ENCODE data around the gene IL5RA.

The IL5RA gene, protein sequence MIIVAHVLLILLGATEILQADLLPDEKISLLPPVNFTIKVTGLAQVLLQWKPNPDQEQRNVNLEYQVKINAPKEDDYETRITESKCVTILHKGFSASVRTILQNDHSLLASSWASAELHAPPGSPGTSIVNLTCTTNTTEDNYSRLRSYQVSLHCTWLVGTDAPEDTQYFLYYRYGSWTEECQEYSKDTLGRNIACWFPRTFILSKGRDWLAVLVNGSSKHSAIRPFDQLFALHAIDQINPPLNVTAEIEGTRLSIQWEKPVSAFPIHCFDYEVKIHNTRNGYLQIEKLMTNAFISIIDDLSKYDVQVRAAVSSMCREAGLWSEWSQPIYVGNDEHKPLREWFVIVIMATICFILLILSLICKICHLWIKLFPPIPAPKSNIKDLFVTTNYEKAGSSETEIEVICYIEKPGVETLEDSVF

GRCh38 chr3:3110299-3110630 is at the start of gene IL5RA:
Gene IL5RA, minus strand, starts transcription at chr3:3110374. Its CDS starts 5,390 bp downstream, at chr3:3104984.
- DNase-seq (ENCODE audit: low spot score) = no peak

GRCh38 chr3:3157484-3157883 is 47.3 kb upstream of the IL5RA start:
- no peak for DNase-seq (ENCODE audit: low spot score)

GRCh38 chr3:3154879-3155610 is 44.9 kb upstream of the IL5RA start:
- no peak for DNase-seq (ENCODE audit: low spot score)

- DNase-seq (ENCODE audit: low spot score) = no peak
Observed at GRCh38 chr3:3151513-3151912, 41.3 kb upstream of the IL5RA start.

DNA sequence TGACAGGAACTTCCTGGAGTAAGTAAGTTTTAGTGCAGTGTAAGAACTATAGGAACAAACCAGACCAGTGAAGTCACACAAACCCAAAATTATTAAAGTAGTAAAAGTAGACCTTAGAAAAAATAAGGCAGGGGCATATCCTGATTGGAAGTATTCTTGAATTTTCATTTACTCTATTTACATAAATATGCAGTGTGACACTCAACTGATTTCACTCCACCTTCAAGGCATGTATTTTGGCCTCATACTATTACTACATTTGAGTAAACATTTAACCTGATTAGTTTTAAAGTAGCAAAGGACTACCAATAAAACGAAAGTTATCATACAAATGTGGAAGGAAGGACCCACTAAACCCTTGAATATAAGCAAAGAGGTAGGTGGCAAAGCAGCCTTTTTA is 39.4 kb upstream of the IL5RA start:
- no peak for DNase-seq (ENCODE audit: low spot score)

DNA sequence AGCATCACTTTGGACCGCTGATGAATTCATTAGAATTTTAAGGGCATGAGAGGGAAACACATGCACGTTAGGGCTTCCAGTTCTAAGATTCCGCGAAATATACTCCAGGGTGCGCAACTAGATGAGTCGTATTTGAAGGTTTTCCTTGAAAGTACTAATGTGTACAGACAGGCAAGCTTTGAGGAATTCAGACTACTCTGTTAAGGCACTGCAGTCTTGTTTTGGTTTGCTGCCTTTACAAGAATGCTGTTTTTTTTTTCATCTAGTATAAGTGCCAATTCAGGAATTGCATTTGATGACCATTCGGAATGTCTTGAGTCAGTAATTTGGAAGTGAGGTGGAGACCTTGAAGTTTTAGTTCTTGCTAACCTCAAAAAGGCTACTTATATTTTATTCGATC is 35.7 kb upstream of the IL5RA start:
- DNase-seq (ENCODE audit: low spot score) = no peak

- DNase-seq (ENCODE audit: low spot score) = no peak
Observed at GRCh38 chr3:3141939-3142338, 31.8 kb upstream of the IL5RA start.

GRCh38 chr3:3137526-3137925 is 27.4 kb upstream of the IL5RA start:
- DNase-seq (ENCODE audit: low spot score) = no peak

- DNase-seq (ENCODE audit: low spot score) = peak; percentile 15
Observed at GRCh38 chr3:3134750-3135448, 24.7 kb upstream of the IL5RA start.

DNA sequence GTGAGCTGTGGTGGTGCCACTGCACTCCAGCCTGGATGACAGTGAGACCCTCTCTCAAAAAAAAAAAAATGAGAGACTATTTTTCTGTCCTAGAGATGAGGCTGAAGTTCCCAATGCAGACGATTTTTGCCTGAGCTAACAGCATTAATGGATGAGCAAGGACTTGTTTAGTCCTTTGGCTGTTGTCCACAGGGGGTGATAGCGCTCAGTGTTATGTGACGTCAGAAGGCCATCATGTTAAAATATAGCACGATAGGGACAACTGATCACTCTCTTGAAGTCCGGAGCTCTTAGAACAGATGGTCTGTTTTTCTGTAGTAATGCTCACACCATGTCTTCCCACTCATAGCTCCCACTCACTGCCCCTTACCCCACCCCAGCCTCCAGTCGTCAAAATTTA is 23.3 kb upstream of the IL5RA start:
- no peak for DNase-seq (ENCODE audit: low spot score)

- DNase-seq (ENCODE audit: low spot score) = no peak
Observed at GRCh38 chr3:3129579-3129978, 19.4 kb upstream of the IL5RA start.

DNA sequence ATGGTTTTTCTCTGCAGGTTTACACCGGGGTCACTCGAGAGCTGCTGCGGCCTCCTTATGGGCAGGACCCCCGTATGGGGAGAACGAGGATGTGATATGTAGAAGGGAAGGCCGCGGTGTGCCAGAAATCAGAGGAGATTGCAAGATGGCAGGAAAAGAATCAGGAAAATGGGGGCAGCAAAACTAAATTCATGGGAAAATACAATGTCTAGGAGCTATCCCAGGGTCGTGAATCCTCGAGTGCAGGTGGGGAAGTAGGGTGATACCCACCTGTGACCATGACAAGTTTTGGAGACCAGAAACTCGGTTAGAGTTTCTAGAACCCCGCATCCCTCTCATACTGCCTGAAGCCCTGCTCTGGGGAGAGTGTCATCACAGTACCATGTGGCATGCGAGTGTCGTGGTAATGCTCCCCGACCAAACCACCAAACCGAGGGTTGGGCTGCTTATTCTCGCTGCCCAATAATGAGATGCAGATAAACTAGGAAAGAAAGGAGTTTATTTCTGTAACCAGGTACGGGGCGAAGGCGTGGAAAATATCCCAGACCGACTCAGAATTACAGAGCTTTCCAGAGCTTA is 17.3 kb upstream of the IL5RA start:
- peak; percentile 23 for DNase-seq (ENCODE audit: low spot score)

GRCh38 chr3:3126477-3127431 is 16.6 kb upstream of the IL5RA start, which contains the start of gene TRNT1:
Gene TRNT1, plus strand, starts transcription at chr3:3126940. Its CDS starts 2,101 bp downstream, at chr3:3129041.
- peak; percentile 97 for DNase-seq (ENCODE audit: low spot score)

GRCh38 chr3:3125977-3126376 is 15.8 kb upstream of the IL5RA start:
- DNase-seq (ENCODE audit: low spot score) = no peak

DNA sequence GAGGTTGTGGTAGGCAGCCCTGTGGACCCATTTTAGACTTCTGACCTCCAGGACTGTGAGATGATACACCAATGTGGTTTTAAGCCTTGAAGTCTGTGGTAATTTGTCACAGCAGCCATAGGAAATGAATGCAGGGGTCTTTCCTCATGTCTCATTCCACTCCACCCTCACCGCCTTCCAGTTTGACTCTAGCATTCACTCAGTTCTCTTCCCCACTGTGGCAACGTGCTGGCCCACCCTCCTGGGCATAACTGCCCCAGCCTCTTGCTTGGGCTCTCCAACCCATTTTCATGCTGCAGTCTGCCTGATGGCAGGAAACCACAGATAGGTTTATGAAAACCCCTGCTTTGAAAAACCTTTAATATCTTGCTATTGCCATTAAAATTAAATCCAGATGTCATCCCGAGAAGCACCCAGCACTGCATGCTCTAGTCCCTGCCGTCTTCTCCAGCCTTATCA is 9.2 kb upstream of the IL5RA start:
- DNase-seq (ENCODE audit: low spot score) = no peak

- DNase-seq (ENCODE audit: low spot score) = no peak
Observed at GRCh38 chr3:3117651-3118050, 7.5 kb upstream of the IL5RA start.

DNA sequence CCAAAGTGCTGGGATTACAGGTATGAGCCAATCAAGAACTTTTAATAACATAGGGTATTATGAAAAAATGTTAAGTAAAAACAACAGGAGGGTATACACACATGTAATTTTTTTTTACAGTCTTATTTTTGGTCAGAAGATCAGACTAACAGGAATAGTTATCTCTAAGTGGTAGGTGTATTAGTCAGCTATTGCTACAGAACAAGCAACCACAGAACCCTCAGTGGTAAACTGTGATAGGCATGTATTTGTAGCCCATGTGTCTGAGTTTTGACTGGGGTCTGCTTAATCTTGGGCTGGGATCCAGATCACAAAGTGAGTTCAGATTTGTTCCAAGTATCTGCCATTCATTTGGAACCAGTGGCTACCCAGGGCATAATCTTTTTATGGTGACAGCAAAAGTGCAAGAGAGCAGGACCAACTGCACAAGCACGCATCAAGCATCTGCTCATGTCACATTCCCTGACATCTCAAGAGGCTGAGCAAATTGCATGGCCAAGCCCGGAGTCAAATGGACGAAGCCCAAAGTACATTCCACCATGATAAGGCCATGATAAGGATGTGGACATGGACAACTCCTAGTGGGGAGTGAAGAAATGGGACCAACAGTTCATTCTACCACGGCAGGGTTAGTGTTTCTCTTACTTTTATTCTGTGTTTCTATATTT is 3.0 kb upstream of the IL5RA start:
- DNase-seq (ENCODE audit: low spot score) = no peak

DNA sequence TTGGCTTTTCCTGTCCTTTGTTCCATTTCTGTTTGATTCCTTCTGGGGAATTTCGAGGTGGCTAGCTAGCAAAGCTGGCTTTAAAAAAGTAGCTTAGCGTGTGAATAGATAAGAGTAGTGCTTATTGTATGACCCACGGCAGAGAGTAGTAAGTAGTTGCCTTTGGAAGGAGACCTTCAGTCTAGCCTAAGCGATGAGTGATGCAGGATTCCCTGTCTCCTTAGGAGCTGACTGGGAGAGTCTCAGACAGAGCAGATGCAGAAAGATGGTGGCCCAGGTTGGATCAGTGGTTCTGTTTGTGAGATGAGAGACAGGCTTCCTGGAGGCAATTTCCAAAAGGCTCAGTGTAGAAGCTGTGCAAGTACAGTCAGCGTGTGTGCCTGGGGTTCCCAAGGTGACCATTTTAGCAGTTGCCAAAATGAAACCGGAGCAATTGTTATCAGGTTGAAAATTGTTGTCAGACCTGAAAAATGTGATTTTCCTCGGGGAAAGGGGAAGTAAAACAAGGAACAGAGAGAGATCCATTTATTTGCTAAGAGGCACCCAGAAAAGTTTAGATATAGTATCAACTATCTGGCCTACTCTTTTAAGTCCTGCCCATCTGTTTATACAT is 681 bp upstream of the IL5RA start:
- DNase-seq (ENCODE audit: low spot score) = no peak

GRCh38 chr3:3109407-3110298 is 521 bp downstream of the IL5RA start:
- DNase-seq (ENCODE audit: low spot score) = no peak
